HUDEP-2 (cell line): Measurements from ENCODE around the gene CECR2.

Source experiments
- DNase-seq, 76 experiments: peaks; one replicate each; lab custom pipeline; 2025; ENCODE audit not compliant: unreplicated experiment in 76 of 76; lab: John Stamatoyannopoulos, UW

CECR2 gene

GRCh38 chr22:17590586-17590985, 221.3 kb downstream of the CECR2 start:
- DNase-seq: no peak

- no peak for DNase-seq
These were observed 222.9 kb downstream of the CECR2 start for GRCh38 chr22:17592201-17592600.

- no peak for DNase-seq
These were observed 227.0 kb downstream of the CECR2 start for GRCh38 chr22:17596226-17596625.

GRCh38 chr22:17597217-17597616, 228.0 kb downstream of the CECR2 start:
- DNase-seq: no peak

- DNase-seq: no peak
These were observed 229.1 kb downstream of the CECR2 start for GRCh38 chr22:17598318-17598717.

- DNase-seq: no peak
These were observed 231.8 kb downstream of the CECR2 start for GRCh38 chr22:17601031-17601430.

- no peak for DNase-seq
These were observed 234.4 kb downstream of the CECR2 start for GRCh38 chr22:17603668-17604067.

GRCh38 chr22:17606496-17606895, 237.2 kb downstream of the CECR2 start:
- DNase-seq: no peak
